Ascending aorta (tissue), 2 donors: ENCODE measurements around the gene TRAPPC12. TPM values are rescaled to one million over a fixed set of nuclear protein-coding genes. Genes with fewer than 3 reads are reported as not detected.

Experiments
- DNase-seq, 2 donors: peaks; one replicate each; pipeline ENCODE4 v3.0.0-alpha.2; 2019; ENCODE audit warnings: low spot score in 2 of 2
- H3K27ac ChIP-seq, 2 donors: fragments of 200-600 bp; sonication (generic); one replicate each; pipeline ENCODE4 v1.5.1; 2016 to 2017; ENCODE audit warnings: mild to moderate bottlenecking in 1 of 2
- H3K27me3 ChIP-seq: fragments of 200-600 bp; sonication (generic); one replicate; pipeline ENCODE4 v1.5.1; 2017
- H3K36me3 ChIP-seq, 2 donors: fragments of 200-600 bp; sonication (generic); one replicate each; pipeline ENCODE4 v1.5.1; 2016
- H3K4me1 ChIP-seq, 2 donors: fragments of 200-600 bp; sonication (generic); one replicate each; pipeline ENCODE4 v1.5.1; 2016 to 2017; ENCODE audit warnings: mild to moderate bottlenecking in 1 of 2
- H3K4me3 ChIP-seq, 2 donors: fragments of 200-600 bp; sonication (generic); one replicate each; pipeline ENCODE4 v1.5.1; 2016 to 2017; ENCODE audit warnings: mild to moderate bottlenecking in 1 of 2
- H3K9me3 ChIP-seq, 2 donors: fragments of 200-600 bp; sonication (generic); one replicate each; pipeline ENCODE4 v1.5.1; 2016
- intact Hi-C: fragments of 100-400 bp; cut with DNase I; formaldehyde crosslinking; loops from one replicate; pipeline ENCODE4 v1.15.1; 2023
- total RNA-seq: library from RNA; depleted of rRNA; stranded (reverse); fragments of >200 nt; gene quantifications from one replicate; pipeline ENCODE4 v1.1.0, GENCODE V29; 2016
- TF ChIP-seq, protein P1 (sequence below), 3 experiments: fragments of 200-600 bp in 2 of 3; fragments of 450-650 bp in 1 of 3; sonication (generic) in 2 of 3; IDR thresholded peaks; one replicate each; pipeline ENCODE4 v1.5.1; 2016 to 2019; ENCODE audit warnings: antibody characterized with exemption in 3 of 3, mild to moderate bottlenecking in 1 of 3, moderate library complexity in 1 of 3

TRAPPC12 gene
- total RNA-seq, 1 donor from 2014 or later = 94.0 TPM

DNA sequence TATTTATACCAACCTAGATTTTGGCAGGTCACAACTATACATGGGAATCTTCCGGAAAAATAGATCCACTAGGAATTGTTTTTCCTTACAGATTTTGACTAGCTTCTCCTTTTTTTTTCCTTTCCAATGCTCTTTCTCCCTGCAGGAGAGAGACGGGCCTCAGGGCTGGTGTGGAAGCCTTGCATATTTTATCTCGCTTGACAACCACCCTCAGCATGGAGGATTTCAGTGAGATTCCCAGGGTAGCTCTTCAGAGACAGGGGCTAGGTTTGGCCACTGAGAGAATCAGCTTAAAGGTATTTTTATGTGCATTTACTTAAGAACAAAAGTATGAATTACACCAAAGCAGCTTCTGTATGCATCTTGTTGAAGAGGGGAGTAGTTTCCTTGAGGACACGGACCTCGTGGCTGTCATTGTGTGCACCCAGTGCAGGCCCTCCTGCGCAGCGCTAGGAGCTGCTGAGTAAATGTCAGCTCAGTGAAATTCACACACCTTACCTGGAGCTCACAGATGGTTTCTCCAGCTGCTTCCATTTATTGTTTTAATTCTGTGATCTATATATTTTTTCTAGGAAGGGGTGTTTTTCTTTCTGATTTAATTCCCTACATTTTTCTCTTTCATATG lies 54.4 kb downstream of the TRAPPC12 start:
- H3K4me3 ChIP-seq = no peak overlapping the region
- TF ChIP-seq, protein P1, sequence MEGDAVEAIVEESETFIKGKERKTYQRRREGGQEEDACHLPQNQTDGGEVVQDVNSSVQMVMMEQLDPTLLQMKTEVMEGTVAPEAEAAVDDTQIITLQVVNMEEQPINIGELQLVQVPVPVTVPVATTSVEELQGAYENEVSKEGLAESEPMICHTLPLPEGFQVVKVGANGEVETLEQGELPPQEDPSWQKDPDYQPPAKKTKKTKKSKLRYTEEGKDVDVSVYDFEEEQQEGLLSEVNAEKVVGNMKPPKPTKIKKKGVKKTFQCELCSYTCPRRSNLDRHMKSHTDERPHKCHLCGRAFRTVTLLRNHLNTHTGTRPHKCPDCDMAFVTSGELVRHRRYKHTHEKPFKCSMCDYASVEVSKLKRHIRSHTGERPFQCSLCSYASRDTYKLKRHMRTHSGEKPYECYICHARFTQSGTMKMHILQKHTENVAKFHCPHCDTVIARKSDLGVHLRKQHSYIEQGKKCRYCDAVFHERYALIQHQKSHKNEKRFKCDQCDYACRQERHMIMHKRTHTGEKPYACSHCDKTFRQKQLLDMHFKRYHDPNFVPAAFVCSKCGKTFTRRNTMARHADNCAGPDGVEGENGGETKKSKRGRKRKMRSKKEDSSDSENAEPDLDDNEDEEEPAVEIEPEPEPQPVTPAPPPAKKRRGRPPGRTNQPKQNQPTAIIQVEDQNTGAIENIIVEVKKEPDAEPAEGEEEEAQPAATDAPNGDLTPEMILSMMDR (IDR thresholded peaks at IDR 0.05) = no peak
- no peaks in the 10 kb centered on the region for H3K4me1 ChIP-seq
- DNase-seq = no peak
- H3K27ac ChIP-seq = no peak overlapping the region
- no peaks in the 10 kb centered on the region for H3K9me3 ChIP-seq
- H3K27me3 ChIP-seq = no peaks in the 10 kb centered on the region
- intact Hi-C loops = no loop called here
- H3K36me3 ChIP-seq = peaks cover 18 to 45% of the 10 kb centered on the region in 2 donors

DNA sequence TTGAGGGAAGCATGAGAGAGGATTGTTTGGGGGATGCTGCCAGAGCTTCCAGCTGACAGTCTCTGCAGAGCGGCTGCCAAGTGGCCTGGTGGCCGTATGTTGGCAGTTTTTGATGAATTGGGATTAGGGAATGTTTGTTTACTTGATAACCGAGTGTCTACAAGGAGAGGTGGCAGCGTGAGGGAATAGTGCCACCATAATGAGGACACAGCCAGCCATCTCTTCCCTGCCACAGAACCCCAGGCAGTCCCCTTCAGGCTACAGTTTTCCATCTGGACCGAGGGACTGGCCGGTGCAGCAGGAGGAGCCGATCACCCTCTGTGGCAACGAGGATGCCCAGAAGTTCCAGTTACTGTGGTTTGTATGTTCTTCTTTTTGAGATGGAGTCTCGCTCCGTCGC lies 55.2 kb downstream of the TRAPPC12 start:
- Histone ChIP-seq H3K9me3 (no peaks in the 10 kb centered on the region), H3K27ac (no peak overlapping the region), H3K36me3 (peaks cover 18 to 39% of the 10 kb centered on the region in 2 donors), H3K4me1 (no peaks in the 10 kb centered on the region), H3K4me3 (no peak overlapping the region), H3K27me3 (no peaks in the 10 kb centered on the region)
- TF ChIP-seq, protein P1 (IDR thresholded peaks at IDR 0.05) = no peak
- intact Hi-C loops = no loop called here
- DNase-seq = no peak

DNA sequence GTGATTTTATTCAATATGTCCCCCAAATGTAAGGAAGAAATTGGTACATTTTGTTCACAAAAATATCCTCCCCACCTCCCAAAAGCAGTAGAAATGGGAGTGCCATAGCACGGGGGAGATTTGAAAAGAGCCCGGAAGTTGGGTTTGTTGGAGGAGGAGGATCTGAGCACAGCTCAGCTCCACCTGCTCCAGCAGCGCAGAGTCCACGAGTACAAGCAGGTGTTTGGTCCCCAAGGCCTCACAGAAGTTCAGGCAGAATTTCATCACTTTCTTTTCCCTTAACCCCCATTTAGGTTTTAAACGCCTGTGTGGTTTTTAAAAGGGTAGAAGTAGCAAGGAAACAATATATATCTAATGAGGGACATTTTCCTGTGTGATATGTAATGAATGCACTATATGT lies 56.0 kb downstream of the TRAPPC12 start:
- Histone ChIP-seq H3K27ac (no peak overlapping the region), H3K27me3 (no peaks in the 10 kb centered on the region), H3K4me1 (no peaks in the 10 kb centered on the region), H3K4me3 (no peak overlapping the region), H3K36me3 (peaks cover 18 to 34% of the 10 kb centered on the region in 2 donors), H3K9me3 (no peaks in the 10 kb centered on the region)
- intact Hi-C loops = no loop called here
- TF ChIP-seq, protein P1 (IDR thresholded peaks at IDR 0.05) = no peak
- no peak for DNase-seq

DNA sequence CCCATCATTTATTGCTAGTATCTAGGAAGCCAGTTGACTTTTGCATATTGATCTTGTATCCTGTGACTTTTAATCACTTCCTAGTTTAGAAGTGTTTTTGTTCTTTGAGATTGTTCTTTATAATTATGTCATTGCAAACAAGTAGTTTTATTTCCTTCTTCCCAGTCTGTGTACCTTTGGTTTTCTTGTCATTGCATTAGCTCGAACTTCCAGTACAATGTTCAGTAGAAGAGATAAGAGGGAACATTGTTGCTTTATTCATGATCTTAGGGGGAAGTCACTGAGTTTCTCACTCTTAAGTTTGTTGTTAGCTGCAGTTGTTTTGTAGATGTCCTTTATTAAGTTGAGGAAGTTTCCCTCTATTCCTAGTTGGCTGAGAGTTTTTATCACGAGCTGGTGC lies 61.0 kb downstream of the TRAPPC12 start:
- Histone ChIP-seq H3K4me1 (no peaks in the 10 kb centered on the region), H3K9me3 (no peaks in the 10 kb centered on the region), H3K4me3 (no peak overlapping the region), H3K27ac (no peak overlapping the region), H3K27me3 (no peaks in the 10 kb centered on the region), H3K36me3 (peaks cover 20 to 21% of the 10 kb centered on the region in 2 donors)
- intact Hi-C loops = no loop called here
- no peak for DNase-seq
- TF ChIP-seq, protein P1 (IDR thresholded peaks at IDR 0.05) = no peak

DNA sequence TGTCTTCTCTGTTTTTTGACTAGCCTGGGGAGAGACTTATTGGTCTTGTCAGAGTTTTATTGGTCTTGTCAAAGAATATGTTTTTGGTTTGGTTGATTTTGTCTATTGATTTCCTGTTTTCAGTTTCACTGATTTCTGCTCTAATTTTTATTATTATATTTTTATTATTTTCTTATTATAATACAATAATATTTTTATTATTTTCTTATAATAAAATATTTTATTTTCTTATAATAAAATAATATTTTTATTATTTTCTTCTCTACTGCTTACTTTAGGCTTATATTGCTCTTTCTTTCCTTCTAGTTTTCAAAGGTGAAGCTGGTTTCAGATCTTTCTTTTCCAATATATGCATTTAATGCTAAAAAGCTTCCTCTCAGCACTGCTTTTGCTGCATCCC lies 62.0 kb downstream of the TRAPPC12 start:
- H3K27ac ChIP-seq = no peak overlapping the region
- DNase-seq = no peak
- H3K27me3 ChIP-seq = no peaks in the 10 kb centered on the region
- H3K4me3 ChIP-seq = no peak overlapping the region
- no peaks in the 10 kb centered on the region for H3K9me3 ChIP-seq
- H3K36me3 ChIP-seq = peaks cover 22 to 26% of the 10 kb centered on the region in 2 donors
- TF ChIP-seq, protein P1 (IDR thresholded peaks at IDR 0.05) = no peak
- no peaks in the 10 kb centered on the region for H3K4me1 ChIP-seq
- intact Hi-C loops = no loop called here

DNA sequence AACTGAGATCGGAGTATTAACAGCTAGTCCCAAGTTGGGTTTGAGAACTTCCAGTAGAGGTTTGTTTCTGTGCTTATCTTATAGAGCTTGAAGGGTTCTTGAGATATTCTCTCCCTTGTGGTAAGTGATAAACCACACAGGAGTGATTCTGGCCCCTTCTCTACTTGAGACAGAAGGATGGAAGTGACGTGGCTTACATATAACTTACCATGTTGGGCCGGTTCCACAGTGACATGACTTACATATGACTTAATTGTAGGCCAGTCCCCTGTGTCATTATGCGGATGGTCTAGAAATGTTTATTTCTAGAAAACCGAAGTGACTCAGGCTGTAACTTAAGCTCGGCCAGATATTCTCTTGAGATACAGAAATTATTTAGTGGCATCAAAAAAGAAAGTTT lies 62.7 kb downstream of the TRAPPC12 start:
- intact Hi-C loops = no loop called here
- H3K4me1 ChIP-seq = no peaks in the 10 kb centered on the region
- TF ChIP-seq, protein P1 (IDR thresholded peaks at IDR 0.05) = no peak

More for the DNA sequence above, 62.7 kb downstream of the TRAPPC12 start:
- Histone ChIP-seq H3K36me3 (peaks cover 29 to 33% of the 10 kb centered on the region in 2 donors), H3K27ac (no peak overlapping the region), H3K4me3 (no peak overlapping the region), H3K27me3 (no peaks in the 10 kb centered on the region), H3K9me3 (no peaks in the 10 kb centered on the region)
- DNase-seq = no peak
